K562 (cell line): ENCODE results near the gene GAPVD1. TPM values are rescaled to one million over a fixed set of nuclear protein-coding genes. Genes with fewer than 3 reads are reported as not detected.
A peak's percentile ranks its signal among the peaks of the same experiment; 100 is the strongest.

ENCODE experiments used
- BCOR ChIP-seq: fragments of 450-650 bp; IDR thresholded peaks from 2 replicates; pipeline ENCODE4 v1.6.1; 2016
- CBX8 ChIP-seq: fragments of 200-600 bp; sonication (generic); IDR thresholded peaks from 2 replicates; pipeline ENCODE4 v1.6.1; 2012; ENCODE audit warnings: borderline replicate concordance, mixed run types, low read depth, mild to moderate bottlenecking, moderate library complexity, mixed read lengths, low read length, control low read depth, inconsistent platforms; ENCODE audit not compliant: poor library complexity, severe bottlenecking; ENCODE audit errors: extremely low read depth
- ETS2 ChIP-seq: IDR thresholded peaks from 2 replicates; pipeline ENCODE4 v1.6.1; 2016; ENCODE audit warnings: borderline replicate concordance, missing genetic modification characterization, mild to moderate bottlenecking, moderate library complexity, missing compliant biosample characterization; ENCODE audit not compliant: poor library complexity, severe bottlenecking
- HNRNPH1 ChIP-seq: fragments of 200-400 bp; formaldehyde crosslinking; optimal IDR thresholded peaks from 2 replicates; pipeline ENCODE3; 2017; ENCODE audit warnings: low read depth, mild to moderate bottlenecking, low read length, moderate library complexity
- KLF16 ChIP-seq: IDR thresholded peaks from 2 replicates; pipeline ENCODE4 v1.6.1; 2016; ENCODE audit warnings: antibody characterized with exemption
- NCOA6 ChIP-seq: fragments of 450-650 bp; IDR thresholded peaks from 2 replicates; pipeline ENCODE4 v1.6.1; 2017; ENCODE audit warnings: mild to moderate bottlenecking
- NFIC ChIP-seq: fragments of 450-650 bp; IDR thresholded peaks from 2 replicates; pipeline ENCODE4 v1.6.1; 2017; ENCODE audit warnings: mild to moderate bottlenecking, inconsistent platforms
- PRMT5 ChIP-seq: sonication (generic); formaldehyde crosslinking; IDR thresholded peaks from 2 replicates; pipeline ENCODE4 v1.5.0; 2020; ENCODE audit warnings: missing genetic modification reagents
- PRPF4 ChIP-seq: fragments of 200-400 bp; formaldehyde crosslinking; IDR thresholded peaks from one replicate; pipeline ENCODE4 v1.6.1; 2017; ENCODE audit warnings: low read length, low read depth, mild to moderate bottlenecking; ENCODE audit not compliant: insufficient read depth, poor library complexity, severe bottlenecking
- RBFOX2 ChIP-seq: fragments of 200-400 bp; formaldehyde crosslinking; IDR thresholded peaks from 2 replicates; pipeline ENCODE4 v1.6.1; 2017; ENCODE audit warnings: low read depth, mild to moderate bottlenecking, low read length, moderate library complexity
- SMARCC2 ChIP-seq: fragments of 450-650 bp; IDR thresholded peaks from 2 replicates; pipeline ENCODE4 v1.6.1; 2017; ENCODE audit warnings: antibody characterized with exemption, moderate library complexity, mild to moderate bottlenecking, low read depth
- TGIF2 ChIP-seq: sonication (generic); formaldehyde crosslinking; IDR thresholded peaks from 2 replicates; pipeline ENCODE4 v1.8.1; 2022; ENCODE audit warnings: mild to moderate bottlenecking, missing genetic modification reagents, moderate library complexity
- ZKSCAN8 ChIP-seq: fragments of 200-800 bp; sonication (Bioruptor generic); IDR thresholded peaks from 2 replicates; pipeline ENCODE4 v1.6.1; 2016; ENCODE audit warnings: missing genetic modification characterization, missing compliant biosample characterization
- ZNF586 ChIP-seq: fragments of 450-650 bp; formaldehyde crosslinking; conservative IDR thresholded peaks from 2 replicates; pipeline ENCODE4 v1.4.0; 2020; ENCODE audit warnings: mild to moderate bottlenecking, moderate library complexity
- ZNF766 ChIP-seq: fragments of 200-800 bp; sonication (Bioruptor generic); conservative IDR thresholded peaks from 2 replicates; pipeline ENCODE4 v1.6.1; 2016; ENCODE audit warnings: missing genetic modification characterization, missing compliant biosample characterization
- polyA plus RNA-seq, 8 experiments: library from polyadenylated mRNA; depleted of rRNA in 4 of 8; stranded (reverse) in 5 of 8; unstranded in 3 of 8; fragments of >200 nt; fragmentation: Nextera tagmentation in 2 of 8; fragmentation: Illumina TruSeq in 1 of 8; extraction: Ambion mirVana in 2 of 8; extraction: Trizol in 1 of 8; gene quantifications; 2 replicates each; pipeline versions ENCODE4 v1.2.1 to v1.2.3, GENCODE V29; 2011 to 2014; ENCODE audit warnings: inconsistent platforms in 1 of 8, missing spikeins in 1 of 8
- total RNA-seq, 7 experiments: library from RNA; depleted of rRNA in 6 of 7; stranded (reverse); fragments of >200 nt in 6 of 7; fragmentation: Illumina TruSeq in 2 of 7; extraction: Trizol in 2 of 7; gene quantifications; 2 replicates each; pipeline versions ENCODE4 v1.2.1 to v1.2.3, GENCODE V29; 2011 to 2021; ENCODE audit warnings: low replicate concordance in 1 of 7
- TF ChIP-seq, protein P1 (sequence below): fragments of 250-450 bp; sonication (Bioruptor Pico); IDR thresholded peaks from 2 replicates; pipeline ENCODE4 v1.8.0; 2022; ENCODE audit warnings: inconsistent platforms, mild to moderate bottlenecking, moderate library complexity, borderline replicate concordance
- TF ChIP-seq, protein P2 (sequence below): fragments of 200-400 bp; formaldehyde crosslinking; IDR thresholded peaks from 2 replicates; pipeline ENCODE4 v1.6.1; 2017; ENCODE audit warnings: mild to moderate bottlenecking, low read depth, low read length, moderate library complexity
- TF ChIP-seq, protein P3 (sequence below): sonication (generic); formaldehyde crosslinking; IDR thresholded peaks from 2 replicates; pipeline ENCODE4 v1.8.1; 2023; ENCODE audit warnings: missing genetic modification reagents, mild to moderate bottlenecking, borderline replicate concordance
- TF ChIP-seq, protein P4 (sequence below): fragments of 250-450 bp; sonication (Bioruptor Pico); IDR thresholded peaks from 2 replicates; pipeline ENCODE4 v1.4.0; 2020; ENCODE audit warnings: mild to moderate bottlenecking

Gene GAPVD1
- total and polyA plus RNA-seq, 9 of the 15 experiments (the other 6 are each of a cell fraction or from before 2014, with no cell fraction given) = 9.5 to 66.1 (median 45.5) TPM

DNA sequence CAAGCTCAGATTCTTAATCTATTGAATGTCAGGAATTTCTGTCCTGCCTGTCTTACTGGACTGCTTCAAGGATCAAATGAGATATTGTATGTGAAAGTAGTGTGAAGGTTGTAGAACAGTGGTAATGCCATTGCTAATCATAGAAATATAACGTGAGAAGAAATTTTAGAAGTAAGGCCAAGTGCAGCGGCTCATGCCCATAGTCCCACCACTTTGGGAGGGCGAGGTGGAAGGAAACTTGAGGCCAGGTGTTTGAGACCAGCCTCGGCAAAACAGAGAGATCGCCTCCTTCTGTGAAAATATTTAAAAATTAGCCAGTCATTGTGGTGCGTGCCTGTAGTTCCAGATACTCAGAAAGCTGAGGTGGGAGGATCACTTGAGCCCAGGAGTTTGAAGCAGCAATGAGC, 15.4 kb upstream of the GAPVD1 start (continued):
- TF ChIP-seq KLF16 (0 out of 2 replicates have a peak, but pooled peaks have one; percentile 45), NCOA6 (no peak), RBFOX2 (peak; percentile 33; the same call in 1 of the 2 replicates), SMARCC2 (peak; percentile 61; the same call in 1 of the 2 replicates), PRMT5 (CRISPR knock-in tag) (no peak), BCOR (no peak), ZKSCAN8 (CRISPR knock-in tag) (no peak), TGIF2 (CRISPR knock-in tag) (no peak), ZNF586 (CRISPR knock-in tag) (no peak), HNRNPH1 (no peak), NFIC (no peak), PRPF4 (no peak), CBX8 (no peak), ETS2 (tag) (no peak), ZNF766 (CRISPR knock-in tag) (no peak)
- TF ChIP-seq, protein P1, sequence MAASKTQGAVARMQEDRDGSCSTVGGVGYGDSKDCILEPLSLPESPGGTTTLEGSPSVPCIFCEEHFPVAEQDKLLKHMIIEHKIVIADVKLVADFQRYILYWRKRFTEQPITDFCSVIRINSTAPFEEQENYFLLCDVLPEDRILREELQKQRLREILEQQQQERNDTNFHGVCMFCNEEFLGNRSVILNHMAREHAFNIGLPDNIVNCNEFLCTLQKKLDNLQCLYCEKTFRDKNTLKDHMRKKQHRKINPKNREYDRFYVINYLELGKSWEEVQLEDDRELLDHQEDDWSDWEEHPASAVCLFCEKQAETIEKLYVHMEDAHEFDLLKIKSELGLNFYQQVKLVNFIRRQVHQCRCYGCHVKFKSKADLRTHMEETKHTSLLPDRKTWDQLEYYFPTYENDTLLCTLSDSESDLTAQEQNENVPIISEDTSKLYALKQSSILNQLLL (CRISPR knock-in tag) = no peak
- TF ChIP-seq, protein P2, sequence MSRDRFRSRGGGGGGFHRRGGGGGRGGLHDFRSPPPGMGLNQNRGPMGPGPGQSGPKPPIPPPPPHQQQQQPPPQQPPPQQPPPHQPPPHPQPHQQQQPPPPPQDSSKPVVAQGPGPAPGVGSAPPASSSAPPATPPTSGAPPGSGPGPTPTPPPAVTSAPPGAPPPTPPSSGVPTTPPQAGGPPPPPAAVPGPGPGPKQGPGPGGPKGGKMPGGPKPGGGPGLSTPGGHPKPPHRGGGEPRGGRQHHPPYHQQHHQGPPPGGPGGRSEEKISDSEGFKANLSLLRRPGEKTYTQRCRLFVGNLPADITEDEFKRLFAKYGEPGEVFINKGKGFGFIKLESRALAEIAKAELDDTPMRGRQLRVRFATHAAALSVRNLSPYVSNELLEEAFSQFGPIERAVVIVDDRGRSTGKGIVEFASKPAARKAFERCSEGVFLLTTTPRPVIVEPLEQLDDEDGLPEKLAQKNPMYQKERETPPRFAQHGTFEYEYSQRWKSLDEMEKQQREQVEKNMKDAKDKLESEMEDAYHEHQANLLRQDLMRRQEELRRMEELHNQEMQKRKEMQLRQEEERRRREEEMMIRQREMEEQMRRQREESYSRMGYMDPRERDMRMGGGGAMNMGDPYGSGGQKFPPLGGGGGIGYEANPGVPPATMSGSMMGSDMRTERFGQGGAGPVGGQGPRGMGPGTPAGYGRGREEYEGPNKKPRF = no peak
- TF ChIP-seq, protein P3, sequence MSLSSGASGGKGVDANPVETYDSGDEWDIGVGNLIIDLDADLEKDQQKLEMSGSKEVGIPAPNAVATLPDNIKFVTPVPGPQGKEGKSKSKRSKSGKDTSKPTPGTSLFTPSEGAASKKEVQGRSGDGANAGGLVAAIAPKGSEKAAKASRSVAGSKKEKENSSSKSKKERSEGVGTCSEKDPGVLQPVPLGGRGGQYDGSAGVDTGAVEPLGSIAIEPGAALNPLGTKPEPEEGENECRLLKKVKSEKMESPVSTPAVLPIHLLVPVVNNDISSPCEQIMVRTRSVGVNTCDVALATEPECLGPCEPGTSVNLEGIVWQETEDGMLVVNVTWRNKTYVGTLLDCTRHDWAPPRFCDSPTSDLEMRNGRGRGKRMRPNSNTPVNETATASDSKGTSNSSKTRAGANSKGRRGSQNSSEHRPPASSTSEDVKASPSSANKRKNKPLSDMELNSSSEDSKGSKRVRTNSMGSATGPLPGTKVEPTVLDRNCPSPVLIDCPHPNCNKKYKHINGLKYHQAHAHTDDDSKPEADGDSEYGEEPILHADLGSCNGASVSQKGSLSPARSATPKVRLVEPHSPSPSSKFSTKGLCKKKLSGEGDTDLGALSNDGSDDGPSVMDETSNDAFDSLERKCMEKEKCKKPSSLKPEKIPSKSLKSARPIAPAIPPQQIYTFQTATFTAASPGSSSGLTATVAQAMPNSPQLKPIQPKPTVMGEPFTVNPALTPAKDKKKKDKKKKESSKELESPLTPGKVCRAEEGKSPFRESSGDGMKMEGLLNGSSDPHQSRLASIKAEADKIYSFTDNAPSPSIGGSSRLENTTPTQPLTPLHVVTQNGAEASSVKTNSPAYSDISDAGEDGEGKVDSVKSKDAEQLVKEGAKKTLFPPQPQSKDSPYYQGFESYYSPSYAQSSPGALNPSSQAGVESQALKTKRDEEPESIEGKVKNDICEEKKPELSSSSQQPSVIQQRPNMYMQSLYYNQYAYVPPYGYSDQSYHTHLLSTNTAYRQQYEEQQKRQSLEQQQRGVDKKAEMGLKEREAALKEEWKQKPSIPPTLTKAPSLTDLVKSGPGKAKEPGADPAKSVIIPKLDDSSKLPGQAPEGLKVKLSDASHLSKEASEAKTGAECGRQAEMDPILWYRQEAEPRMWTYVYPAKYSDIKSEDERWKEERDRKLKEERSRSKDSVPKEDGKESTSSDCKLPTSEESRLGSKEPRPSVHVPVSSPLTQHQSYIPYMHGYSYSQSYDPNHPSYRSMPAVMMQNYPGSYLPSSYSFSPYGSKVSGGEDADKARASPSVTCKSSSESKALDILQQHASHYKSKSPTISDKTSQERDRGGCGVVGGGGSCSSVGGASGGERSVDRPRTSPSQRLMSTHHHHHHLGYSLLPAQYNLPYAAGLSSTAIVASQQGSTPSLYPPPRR = no peak
- TF ChIP-seq, protein P4, sequence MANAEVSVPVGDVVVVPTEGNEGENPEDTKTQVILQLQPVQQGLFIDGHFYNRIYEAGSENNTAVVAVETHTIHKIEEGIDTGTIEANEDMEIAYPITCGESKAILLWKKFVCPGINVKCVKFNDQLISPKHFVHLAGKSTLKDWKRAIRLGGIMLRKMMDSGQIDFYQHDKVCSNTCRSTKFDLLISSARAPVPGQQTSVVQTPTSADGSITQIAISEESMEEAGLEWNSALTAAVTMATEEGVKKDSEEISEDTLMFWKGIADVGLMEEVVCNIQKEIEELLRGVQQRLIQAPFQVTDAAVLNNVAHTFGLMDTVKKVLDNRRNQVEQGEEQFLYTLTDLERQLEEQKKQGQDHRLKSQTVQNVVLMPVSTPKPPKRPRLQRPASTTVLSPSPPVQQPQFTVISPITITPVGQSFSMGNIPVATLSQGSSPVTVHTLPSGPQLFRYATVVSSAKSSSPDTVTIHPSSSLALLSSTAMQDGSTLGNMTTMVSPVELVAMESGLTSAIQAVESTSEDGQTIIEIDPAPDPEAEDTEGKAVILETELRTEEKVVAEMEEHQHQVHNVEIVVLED (CRISPR knock-in tag) = no peak
